ELF-1 (cell line): Measurements from ENCODE around the gene TMED8.
"Not testable (repeated sequence)": the region's sequence is repeated elsewhere in the genome, so short reads cannot be mapped to it uniquely, and the experiment has no call there.

Experiments
- DNase-seq: peaks from one replicate; pipeline ENCODE4 v3.0.0-alpha.2; 2016; ENCODE audit warnings: low read depth, low spot score

Gene TMED8

DNA sequence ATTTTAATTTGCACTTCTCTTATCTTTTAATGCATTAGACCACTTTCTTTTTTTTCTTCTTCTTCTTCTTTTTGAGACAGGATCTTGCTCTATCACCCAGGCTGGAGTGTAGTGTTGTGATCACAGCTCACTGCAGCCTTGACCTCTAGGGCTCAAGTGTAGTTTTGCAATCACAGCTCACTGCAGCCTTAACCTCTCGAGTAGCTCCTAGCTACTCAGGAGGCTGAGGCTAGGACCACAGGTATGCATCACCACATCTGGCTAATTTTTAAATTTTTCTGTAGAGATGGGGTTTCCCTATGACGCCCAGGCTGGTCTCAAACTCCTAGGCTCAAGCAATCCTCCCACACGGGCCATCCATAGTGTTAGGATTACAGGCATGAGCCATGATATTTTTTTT is 12.7 kb downstream of the TMED8 start:
- DNase-seq = no peak

DNA sequence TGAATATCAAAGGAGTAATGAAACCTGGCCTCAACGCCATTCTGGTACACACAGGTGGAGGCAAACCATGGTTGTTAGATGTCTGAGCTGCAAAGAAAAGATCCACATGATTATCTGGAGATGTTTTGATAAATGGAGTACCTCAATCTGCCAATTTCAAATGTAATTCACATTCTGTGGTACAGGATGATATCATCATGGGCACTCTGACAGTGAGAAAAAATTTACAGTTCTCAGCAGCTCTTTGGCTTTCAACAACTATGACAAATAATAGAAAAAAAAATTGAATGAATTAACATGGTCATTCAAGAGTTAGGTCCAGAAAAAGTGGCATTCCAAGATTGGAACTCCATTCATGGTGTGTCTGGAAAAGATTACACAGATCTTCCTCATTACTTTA is 17.3 kb downstream of the TMED8 start:
- DNase-seq = no peak

DNA sequence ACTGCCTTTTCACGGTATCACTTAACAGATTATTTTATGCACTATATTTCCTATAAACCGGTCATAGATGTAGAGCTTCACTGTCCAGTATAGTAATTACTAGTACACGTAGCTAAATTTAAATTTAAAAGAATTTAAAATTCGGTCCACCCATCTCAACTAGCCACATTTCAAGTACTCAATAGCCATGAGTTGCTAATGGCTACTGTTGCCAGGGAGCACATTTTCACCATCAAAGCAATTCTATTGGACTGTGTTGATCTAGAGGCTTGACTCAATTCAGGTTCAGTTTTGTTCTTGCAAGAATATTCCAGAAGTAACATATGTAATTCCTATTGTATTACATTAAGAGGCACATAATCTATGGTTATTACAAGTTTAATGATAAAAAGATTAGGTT is 20.0 kb downstream of the TMED8 start:
- DNase-seq = no peak

- DNase-seq = no peak
Measured at GRCh38 chr14:77355811-77356210, 21.1 kb downstream of the TMED8 start.

- no peak for DNase-seq
Measured at GRCh38 chr14:77353469-77354141, 23.3 kb downstream of the TMED8 start.

- DNase-seq = no peak
Measured at GRCh38 chr14:77347751-77348150, 29.1 kb downstream of the TMED8 start.

GRCh38 chr14:77346495-77346894 is 30.4 kb downstream of the TMED8 start:
- DNase-seq = no peak

GRCh38 chr14:77344377-77344996 is 32.4 kb downstream of the TMED8 start:
- DNase-seq = no peak

GRCh38 chr14:77343662-77344061 is 33.2 kb downstream of the TMED8 start:
- no peak for DNase-seq

DNA sequence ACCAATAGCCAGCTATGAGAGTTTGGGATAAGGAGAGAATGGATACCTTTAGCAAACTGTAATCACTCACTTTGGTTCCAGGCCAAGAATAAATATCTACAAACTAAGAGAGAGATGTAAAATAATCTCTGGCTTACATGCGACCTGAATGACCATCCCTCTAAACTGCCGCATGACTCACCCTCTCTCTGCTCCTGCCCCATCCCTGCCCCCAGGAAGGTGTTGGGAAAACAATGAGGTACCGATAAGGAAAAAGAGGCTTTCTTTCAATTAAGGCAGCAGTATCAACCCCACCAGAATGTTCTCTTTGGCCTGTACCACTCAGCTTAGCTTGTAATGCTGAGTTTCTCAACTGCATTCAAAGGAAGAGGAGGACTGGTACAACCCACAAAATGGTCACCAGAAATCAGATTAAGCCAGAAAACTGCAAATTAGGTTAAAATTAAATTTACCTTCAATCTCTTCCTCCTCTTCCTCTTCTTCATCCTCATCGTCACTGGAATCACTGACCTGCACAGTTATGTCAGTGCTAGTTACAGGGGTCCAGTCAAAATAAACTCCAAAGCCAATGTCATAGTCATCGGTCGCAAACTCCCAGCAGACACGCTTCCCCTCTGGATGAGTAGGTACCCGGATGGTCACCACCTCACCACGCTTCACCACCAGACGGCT is 34.0 kb downstream of the TMED8 start:
- peak; percentile 32 for DNase-seq

GRCh38 chr14:77340389-77340788 is 36.5 kb downstream of the TMED8 start:
- no peak for DNase-seq

GRCh38 chr14:77339407-77339806 is 37.5 kb downstream of the TMED8 start:
- no peak for DNase-seq

DNA sequence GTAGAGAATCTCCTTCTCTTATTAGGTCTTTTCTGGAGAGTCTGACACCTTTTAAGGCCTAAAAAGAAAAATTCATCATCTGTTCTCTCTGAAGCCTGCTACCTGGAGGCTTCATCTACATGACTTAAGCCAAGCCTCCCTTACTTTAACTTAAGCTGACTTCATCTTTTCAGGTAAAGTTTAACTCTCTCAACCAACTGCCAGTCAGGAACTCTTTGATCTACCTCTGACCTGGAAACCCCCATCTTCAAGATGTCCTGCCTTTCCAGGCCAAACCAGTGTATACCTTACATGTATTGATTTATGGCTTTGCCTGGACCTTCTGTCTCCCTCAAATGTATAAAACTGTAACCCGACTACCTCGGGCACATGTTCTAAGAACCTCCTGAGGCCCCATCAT is 38.6 kb downstream of the TMED8 start:
- no peak for DNase-seq

GRCh38 chr14:77337880-77338279 is 39.0 kb downstream of the TMED8 start:
- no peak for DNase-seq

DNA sequence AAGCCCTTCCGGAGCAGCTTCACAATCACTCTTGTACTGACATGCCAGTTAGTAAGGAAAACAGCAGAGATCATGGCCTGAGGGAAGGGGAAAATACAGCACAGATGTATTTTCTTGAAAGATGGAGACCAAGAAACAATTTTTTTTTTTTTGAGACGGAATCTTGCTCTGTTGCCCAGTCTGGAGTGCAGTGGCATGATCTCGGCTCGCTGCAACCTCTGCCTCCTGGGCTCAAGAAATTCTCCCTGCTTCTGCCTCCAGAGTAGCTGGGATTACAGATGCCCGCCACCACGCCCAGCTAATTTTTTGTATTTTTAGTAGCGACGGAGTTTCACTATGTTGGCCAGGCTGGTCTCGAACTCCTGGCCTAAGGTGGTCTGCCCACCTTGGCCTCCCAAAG is 39.6 kb downstream of the TMED8 start:
- DNase-seq = not testable (repeated sequence)

DNA sequence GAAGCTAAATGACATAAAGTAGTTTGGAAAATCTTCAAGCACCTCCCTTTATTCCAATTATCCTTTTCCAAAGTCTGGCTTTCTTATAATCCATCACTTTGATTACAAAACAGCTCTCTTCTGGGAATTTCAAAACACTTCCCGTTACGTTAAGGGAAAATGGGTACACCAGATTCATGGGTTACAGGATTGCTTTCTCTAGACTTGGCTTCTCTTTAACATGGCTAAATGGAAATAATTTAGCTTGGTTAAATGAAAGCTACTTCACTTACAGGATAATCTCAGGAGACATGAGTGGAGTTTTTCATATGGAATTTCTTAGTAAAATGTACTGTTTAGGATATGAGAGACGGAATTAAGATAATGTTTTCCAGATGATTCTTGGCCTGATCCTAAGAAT is 41.3 kb downstream of the TMED8 start:
- DNase-seq = no peak

DNA sequence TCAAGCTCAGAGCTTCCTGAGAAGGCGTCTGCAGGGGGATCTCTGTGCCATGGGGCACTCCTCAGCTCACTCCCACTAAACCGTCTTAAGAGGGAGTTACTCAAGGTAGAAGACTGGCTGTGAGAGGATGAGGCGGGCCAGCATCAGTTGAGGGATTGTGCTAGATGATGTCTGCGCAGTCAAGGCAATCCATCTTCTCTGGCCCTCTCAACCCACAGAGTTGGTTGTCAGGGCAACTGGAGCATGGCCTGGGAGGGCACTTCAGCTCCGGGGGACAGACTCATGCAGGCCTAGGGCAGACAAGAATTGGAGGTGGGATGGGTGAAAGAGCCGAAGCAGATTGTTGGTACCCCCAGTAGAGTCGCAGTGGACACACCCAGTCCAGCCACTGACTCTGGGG is 47.0 kb downstream of the TMED8 start:
- no peak for DNase-seq

GRCh38 chr14:77327111-77327510 is 49.8 kb downstream of the TMED8 start:
- DNase-seq = no peak

DNA sequence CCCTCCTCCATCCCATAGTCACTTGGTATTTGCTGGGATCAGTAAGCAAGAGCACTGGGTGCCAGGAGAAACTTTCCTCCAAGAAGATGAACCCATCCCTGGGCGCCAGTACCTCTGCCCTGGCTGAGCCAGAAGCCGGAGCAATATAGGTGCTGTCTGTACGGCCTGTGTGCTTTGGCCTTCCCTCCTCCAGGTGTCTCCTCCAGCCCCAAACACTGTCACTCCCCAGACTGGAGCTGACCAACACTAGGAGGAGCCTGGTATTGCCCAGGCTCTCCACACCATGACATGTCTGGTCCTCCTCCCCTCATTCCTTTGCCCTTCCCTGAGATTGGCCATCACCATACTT is 51.2 kb downstream of the TMED8 start:
- peak; percentile 63 for DNase-seq

DNA sequence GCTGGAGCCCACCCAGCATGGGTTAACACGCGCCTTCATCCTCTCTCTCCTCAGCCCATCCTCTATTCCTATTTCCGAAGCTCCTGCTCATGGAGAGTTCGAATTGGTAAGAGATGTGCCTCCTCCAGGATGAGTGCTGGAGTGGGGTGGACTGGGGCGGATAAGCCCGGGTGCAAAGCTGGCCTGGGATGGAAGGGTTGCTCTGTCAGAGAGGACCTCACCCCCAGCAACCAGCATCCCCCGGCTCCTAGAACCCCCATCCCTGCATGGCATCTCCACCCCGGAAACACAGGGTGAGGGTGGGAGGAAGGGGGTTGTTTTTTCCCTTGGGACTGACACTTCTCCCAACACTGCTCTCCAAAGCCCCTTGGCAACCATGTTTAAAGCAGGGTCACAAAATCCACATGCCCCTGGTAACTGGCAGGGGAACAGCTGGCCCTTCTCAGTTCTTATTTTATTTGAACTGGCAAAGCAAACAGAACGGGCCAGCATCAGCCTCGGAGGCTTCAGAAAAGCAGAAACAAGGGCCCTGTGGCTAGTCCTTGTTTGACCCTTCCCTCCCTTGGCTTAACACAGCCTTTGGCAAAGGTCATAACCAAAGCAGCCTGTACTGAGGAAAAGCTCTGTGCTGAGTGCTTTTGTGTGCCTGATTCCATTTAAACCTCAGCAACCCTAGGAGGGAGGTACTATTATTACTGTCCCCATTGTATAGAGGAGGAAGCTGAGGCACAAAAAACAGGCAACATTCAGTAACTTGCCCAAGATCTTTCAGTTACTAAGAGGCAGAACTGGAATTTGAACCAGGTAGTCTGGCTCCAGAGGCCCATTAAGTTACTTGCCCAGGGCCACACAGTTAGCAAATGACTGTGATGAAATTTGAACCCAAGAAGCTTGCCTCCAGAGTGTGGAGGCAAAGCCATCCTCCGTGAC is 51.8 kb downstream of the TMED8 start:
- peak; percentile 59 for DNase-seq

DNA sequence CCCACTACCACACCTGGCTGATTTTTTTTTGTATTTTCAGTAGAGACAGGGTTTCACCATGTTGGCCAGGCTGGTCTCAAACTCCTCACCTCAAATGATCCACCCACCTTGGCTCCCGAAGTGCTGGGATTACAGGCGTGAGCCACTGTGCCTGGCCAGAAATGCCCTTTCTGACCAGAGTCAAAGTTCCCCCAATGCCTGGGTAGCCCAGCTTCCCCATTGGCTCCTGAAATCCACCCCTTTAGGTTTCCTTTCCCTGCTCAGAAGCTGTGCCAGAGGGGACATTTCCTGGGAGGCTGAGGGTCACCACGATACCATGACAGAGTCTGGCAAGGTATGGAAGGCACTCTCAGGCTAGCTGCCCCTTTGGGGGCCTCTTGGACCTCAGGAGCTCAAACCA is 52.6 kb downstream of the TMED8 start:
- DNase-seq = no peak

GRCh38 chr14:77323571-77323970 is 53.3 kb downstream of the TMED8 start:
- DNase-seq = no peak
